ENCODE data around the gene COPB1.
"Not testable (repeated sequence)": the region's sequence is repeated elsewhere in the genome, so short reads cannot be mapped to it uniquely, and the experiment has no call there.

The COPB1 gene
- total RNA-seq = 201 to 334 (median 252) reads per million in 18 experiments

GRCh38 chr11:14499560-14500180, at the start of gene COPB1:
COPB1 (minus strand) TSS chr11:14499811; CDS start chr11:14498928, 883 bp downstream.
- peak; percentile 88 to 92 for DNase-seq

GRCh38 chr11:14547440-14547839, 47.8 kb upstream of the COPB1 start:
- no peak for DNase-seq

DNA sequence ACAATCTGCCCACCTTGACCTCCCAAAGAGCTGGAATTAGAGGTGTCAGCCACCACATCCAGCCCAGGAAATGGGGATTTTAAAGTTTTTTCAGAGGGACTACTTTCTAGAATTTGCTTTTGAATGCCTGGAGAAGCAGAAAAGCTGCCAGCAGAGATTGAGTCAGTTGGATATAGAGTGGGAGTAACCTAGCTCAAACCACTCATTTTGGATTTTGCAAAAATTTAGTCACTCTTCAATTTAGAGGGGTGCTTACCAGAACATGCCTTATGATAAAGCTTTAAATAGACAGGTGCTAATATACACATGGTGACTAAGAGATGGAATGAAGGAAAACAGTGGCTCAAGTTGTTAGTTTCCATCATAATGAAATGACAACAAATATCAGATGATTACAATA, 47.1 kb upstream of the COPB1 start:
- peak; percentile 18 to 51 for DNase-seq

DNA sequence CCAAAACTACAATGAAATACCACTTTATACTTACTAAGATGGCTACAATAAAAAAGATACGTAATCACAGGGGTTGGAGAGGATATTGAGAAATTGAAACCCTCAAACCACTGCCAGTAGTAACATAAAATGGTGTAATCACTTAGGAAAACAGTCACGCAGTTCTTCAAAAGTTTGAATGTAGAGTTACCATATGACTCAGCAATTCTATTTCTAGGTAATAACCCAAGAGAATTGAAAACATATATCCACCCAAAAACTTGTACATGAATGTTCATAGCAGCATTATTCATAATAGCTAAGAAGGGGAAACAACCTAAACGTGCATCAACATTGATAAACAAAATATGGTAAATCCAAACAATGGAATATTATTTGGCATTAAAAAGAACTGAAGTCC, 45.0 kb upstream of the COPB1 start:
- peak; percentile 74 to 94 for DNase-seq

- no peak for DNase-seq
These were observed 43.6 kb upstream of the COPB1 start for GRCh38 chr11:14543260-14543659.

DNA sequence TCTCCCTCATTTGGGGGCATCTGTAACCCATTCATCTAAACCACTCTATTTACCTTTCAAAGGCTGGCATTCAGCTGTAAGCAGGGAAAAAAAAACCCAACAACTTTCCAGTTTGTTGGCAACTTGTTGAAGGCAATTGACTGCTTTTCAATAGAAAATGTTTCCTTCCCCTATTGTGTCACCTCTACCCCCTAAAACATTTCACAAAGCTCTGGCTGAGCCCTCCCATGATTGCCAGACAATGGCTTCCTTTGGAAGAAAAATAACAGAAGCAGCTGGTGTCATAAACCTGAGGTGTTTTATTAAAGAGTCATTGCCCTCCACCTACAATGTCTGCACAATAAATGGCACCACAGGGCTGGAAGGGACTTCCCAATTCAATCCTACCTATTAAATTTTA, 42.7 kb upstream of the COPB1 start:
- DNase-seq = peak; percentile 67 to 69

DNA sequence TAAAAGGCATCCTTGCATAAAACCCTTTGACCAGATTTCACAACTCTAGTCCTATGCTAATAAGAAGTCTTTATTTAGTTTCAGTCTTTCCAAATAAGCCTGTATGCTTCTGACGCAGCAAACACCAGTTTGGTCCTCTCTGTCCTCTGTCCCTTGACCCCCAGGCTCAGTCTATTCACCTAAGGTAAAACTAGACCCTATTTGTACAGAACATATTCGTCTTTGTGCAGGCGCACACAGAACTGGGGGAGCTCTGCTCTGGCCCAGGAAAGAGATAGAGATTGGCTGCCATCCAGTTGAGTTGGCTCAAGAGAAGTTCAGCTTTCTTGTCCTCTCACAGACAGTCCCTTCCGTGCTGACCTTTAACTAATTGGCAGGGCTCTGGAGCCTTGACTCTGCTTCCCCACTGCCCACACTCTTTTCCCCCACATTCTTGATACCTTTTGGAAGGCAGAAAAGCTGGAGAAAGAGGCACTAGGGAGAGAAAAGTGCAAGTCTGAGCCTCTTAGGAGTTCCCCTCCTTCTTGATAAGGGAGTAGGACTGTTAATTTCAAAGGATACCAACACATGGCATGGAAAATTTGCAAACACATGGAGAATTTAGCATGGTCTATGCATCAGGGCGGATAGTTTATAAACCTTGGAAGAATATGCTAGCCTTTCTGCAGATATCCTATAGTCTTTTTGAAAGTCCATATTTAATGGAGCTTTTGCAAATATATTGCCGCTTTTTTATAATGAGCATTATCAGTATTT, 41.8 kb upstream of the COPB1 start:
- DNase-seq = peak; percentile 76 to 77

- DNase-seq = peak; percentile 25 to 68
These were observed 40.4 kb upstream of the COPB1 start for GRCh38 chr11:14539982-14540421.

DNA sequence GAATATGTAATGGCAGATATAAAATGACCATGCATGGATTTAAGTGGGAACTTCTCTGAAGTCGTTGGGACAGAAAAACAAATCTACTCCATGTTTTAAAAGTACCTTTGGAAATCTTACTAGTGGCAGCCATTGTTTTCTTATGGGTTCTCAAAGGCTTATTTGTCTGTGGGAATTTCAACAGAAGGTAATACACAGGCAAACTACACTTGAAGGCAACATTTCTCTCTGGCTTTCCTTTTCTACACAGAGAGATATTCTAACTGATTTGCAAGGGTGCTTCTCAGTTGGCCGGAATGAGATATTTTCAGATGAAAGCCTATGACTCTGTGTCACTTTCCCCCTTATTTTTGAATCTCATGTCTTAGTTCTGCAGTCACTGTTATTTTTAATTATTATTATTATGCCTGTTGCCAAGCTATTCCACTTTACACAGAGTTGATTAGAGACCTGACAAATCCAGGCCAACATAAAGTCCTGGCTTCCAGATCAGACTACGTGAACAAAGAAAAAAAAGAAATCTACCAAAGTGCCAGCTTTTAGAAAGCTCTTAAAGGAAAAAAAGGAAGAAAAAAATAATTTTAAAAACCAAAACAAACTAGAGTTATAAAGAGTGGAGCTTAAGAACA, 39.4 kb upstream of the COPB1 start:
- DNase-seq = no peak

GRCh38 chr11:14538271-14538925, 38.8 kb upstream of the COPB1 start:
- DNase-seq = no peak

DNA sequence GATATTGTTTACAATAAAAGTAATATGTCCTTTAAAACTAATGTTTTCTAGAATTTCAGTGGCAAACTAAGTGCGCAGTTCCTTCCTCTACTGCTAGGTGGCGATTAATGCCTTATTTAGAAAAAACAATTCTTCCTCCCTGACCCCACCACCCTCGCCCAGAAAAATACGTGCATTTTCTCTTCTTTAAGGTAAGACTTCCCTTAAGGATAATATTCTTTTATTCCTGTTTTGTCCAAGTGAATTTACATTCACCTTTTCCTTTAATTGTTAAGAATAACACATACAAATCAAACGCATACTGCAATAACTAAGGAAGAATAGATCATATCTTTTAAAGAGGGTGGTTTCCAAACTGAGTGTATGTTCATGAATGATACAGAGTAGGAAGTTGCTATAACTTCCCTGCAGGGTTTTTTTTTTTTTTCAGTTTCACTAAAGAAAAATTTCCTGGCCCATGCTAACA, 37.6 kb upstream of the COPB1 start:
- DNase-seq = peak; percentile 64 to 67

- DNase-seq = not testable (repeated sequence)
These were observed 35.6 kb upstream of the COPB1 start for GRCh38 chr11:14535166-14535565.

GRCh38 chr11:14529951-14530350, 30.3 kb upstream of the COPB1 start:
- no peak for DNase-seq

DNA sequence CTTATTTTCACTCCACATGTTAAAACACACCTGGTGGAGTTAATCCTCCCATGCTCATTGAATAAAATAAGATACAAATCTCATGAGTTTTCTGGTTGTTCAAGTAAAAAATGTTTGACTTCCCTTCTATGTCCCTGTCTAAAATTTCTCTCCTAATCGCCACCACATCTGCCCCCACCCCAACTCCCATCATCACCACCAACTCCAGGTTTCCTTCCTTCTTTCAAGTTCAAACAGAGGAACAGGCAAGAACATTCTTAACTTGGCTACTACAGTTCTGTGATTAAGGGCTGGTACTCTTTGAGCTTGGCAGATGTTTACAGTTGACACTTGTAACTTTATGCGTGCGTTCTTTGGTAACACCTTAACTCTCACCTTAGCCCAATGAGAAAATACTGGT, 29.7 kb upstream of the COPB1 start:
- no peak for DNase-seq

- DNase-seq = no peak
These were observed 23.2 kb upstream of the COPB1 start for GRCh38 chr11:14522801-14523200.

- no peak for DNase-seq
These were observed 22.6 kb upstream of the COPB1 start for GRCh38 chr11:14522245-14522644.

GRCh38 chr11:14520747-14521151, 21.1 kb upstream of the COPB1 start:
- DNase-seq = no peak

DNA sequence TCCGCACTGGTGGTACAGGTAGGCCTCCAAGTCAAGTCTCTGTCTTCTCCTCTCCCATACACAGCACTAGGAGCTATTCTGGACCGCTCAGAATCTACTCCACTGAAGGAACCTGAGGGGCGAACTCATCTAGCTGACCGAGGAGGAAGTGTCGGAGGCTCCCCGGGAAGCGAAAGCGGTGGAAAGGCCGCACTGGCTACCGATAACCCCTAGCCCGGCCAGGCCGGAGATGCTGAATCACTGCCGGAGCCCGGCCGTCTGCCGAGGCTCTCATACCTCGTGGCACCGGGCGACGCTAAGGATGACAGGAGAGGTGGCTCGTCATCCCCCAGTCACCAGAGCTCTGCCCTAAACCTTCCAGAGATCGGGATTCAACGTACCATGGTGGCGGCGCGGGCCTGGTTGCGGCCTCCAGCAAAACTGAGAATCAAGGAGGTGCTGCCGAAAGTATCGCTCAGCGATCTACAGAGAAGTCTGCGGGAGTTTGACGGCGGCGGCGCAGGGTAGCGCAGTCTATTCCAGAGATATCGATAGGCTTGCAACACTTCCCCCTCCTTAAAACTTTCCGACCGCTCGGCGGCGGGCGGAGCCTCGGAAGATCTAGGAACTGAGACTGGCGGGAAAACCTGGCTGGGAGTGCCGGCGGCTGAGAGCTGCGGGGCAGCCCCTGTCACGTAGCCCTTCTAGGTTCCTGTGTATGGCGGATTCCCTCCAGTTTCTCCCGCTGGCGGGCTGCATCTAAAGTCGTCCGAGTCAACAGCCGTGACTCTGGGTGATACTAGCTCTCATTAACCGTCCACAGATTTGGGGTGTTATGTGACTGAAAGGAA, 20.5 kb upstream of the COPB1 start, which contains the start of gene PSMA1:
TSS of gene PSMA1 (minus strand) at position 470 of the 830 bp plus-strand sequence. CDS start at position 383, 87 bp downstream.
- peak; percentile 96 to 97 for DNase-seq

DNA sequence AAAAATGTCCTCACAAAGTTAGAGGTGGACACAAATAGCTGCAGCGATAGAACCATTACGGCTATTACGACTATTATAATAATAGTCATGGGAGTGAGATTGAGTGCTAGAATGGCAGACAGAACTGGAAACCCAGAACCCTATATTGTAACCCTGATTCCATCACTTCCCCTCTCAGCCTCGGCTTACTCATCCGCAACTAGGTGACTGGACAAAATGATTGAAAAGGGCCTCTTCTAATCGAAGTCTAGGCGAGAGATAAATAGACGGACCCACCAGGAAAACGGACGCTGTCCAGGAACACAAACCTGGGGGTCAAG, 19.9 kb upstream of the COPB1 start:
- DNase-seq = peak; percentile 60 to 70

DNA sequence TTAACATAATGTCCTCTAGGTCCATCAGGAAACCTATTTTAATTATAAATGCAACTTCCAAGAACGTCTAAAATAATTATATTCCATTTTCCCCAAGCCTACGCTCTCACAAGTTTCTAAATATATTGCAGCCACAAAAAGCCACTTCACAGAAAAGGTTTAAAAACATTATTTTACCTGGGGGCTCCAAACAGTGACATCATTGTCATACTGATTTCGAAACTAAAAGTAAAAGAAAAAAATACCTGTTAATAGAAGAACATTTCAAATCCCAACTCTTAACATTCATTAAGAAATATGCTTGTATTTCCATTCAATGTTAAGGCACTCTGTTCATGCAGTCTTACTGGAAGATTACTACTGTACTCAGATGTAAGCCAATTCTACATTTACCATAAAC, 19.2 kb upstream of the COPB1 start:
- no peak for DNase-seq

DNA sequence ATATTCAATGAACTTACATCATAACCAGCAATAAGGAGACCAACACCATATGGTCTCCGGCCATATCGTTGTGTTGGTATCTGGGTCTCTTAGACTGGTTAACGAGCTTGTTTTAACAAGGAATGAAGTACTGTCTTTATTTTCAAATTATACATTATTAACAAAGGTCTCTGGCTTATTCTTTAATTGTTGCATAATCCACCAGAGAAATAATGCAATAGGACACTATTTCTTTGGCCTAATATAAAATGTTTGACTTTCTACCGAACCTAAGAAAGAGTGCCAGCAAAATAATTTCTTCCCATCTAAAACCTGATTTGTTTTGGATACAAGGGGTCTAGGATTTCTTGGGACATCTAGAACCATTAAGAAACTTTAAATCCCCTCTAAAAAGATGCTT, 14.2 kb upstream of the COPB1 start:
- no peak for DNase-seq

DNA sequence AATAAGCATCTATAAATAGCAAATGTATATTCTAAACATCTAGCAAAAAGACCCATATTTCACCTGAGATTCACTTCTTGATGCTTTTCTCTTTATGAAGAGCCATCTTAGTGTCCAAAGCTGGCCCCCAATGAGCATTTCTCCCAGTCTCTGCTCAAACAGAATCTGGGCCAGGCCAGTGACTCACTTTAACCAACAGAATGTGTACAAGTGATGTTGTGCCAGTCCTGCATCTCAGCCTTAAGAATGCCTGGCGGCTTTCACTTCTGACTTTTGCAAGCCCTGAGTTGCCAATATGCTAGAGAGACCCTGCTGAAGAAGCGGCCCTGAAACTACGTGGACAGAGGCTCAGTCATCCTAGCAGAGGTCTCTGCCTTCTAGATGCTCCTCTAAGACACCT, 6.9 kb upstream of the COPB1 start:
- no peak for DNase-seq

Measured in inflammatory macrophage (primary cell).